Inflammatory macrophage treated with lipopolysaccharide for 4 hours (primary cell): Measurements from ENCODE around the gene SYNPO.

Source experiments
- DNase-seq: peaks from one replicate; pipeline ENCODE4 v3.0.0-alpha.2; 2020

SYNPO gene

GRCh38 chr5:150625831-150626746, 14.4 kb upstream of the SYNPO start:
- no peak for DNase-seq

- DNase-seq = no peak
Measured at GRCh38 chr5:150626853-150627276, 13.6 kb upstream of the SYNPO start.

GRCh38 chr5:150627731-150628545, 12.5 kb upstream of the SYNPO start:
- DNase-seq = peak; percentile 30

GRCh38 chr5:150628936-150629485, 11.4 kb upstream of the SYNPO start:
- DNase-seq = no peak

- DNase-seq = no peak
Measured at GRCh38 chr5:150630016-150630415, 10.4 kb upstream of the SYNPO start.

GRCh38 chr5:150630461-150631325, 9.8 kb upstream of the SYNPO start:
- no peak for DNase-seq

GRCh38 chr5:150631326-150631701, 9.1 kb upstream of the SYNPO start:
- no peak for DNase-seq

- DNase-seq = no peak
Measured at GRCh38 chr5:150632305-150633160, 7.9 kb upstream of the SYNPO start.

- DNase-seq = no peak
Measured at GRCh38 chr5:150633429-150633828, 7.0 kb upstream of the SYNPO start.

GRCh38 chr5:150636391-150637244, 3.8 kb upstream of the SYNPO start:
- no peak for DNase-seq

- DNase-seq = no peak
Measured at GRCh38 chr5:150637245-150638052, 3.0 kb upstream of the SYNPO start.

- DNase-seq = no peak
Measured at GRCh38 chr5:150638053-150638444, 2.4 kb upstream of the SYNPO start.

- DNase-seq = no peak
Measured at GRCh38 chr5:150638488-150639376, 1.7 kb upstream of the SYNPO start.

GRCh38 chr5:150639377-150639692, 1.1 kb upstream of the SYNPO start:
- DNase-seq = no peak

GRCh38 chr5:150639751-150640150, 709 bp upstream of the SYNPO start:
- no peak for DNase-seq

- DNase-seq = no peak
Measured at GRCh38 chr5:150641006-150641570, 628 bp downstream of the SYNPO start.

- DNase-seq = no peak
Measured at GRCh38 chr5:150641824-150642566, 1.5 kb downstream of the SYNPO start.

- no peak for DNase-seq
Measured at GRCh38 chr5:150642567-150642927, 2.1 kb downstream of the SYNPO start.
